B cell (primary cell): Measurements from ENCODE around the gene JSRP1. TPM values are rescaled to one million over a fixed set of nuclear protein-coding genes. Genes with fewer than 3 reads are reported as not detected.

Experiments
- ATAC-seq: fragments of 200-7000 bp; cut with Tn5 transposase; one replicate; pipeline ENCODE4 v1.10.0; 2021; ENCODE audit warnings: low read depth, mild to moderate bottlenecking, moderate number of reproducible peaks, moderate library complexity
- CTCF ChIA-PET: fragments of 350-600 bp; sonication (Branson Sonifier 250); formaldehyde crosslinking; loops from one replicate; lab custom pipeline; 2021; ENCODE audit warnings: antibody characterized with exemption, inconsistent platforms; lab: Charles Lee
- POLR2A ChIA-PET: fragments of 350-600 bp; sonication (Branson Sonifier 250); formaldehyde crosslinking; loops from one replicate; lab custom pipeline; 2021; ENCODE audit warnings: antibody characterized with exemption; lab: Charles Lee
- DNase-seq: peaks from one replicate; pipeline ENCODE4 v3.0.0; 2013
- H2AFZ ChIP-seq: 2 replicates; pipeline ENCODE4 v1.6.1; 2012; ENCODE audit warnings: mild to moderate bottlenecking, low read depth, low read length; ENCODE audit not compliant: insufficient read depth, poor library complexity, severe bottlenecking
- H3K27ac ChIP-seq, 2 donors: 1 replicate in 1 of 2; 2 replicates in 1 of 2; pipeline ENCODE4 v1.5.1; 2012 to 2013; ENCODE audit warnings: low read length in 2 of 2, mild to moderate bottlenecking in 2 of 2, moderate library complexity in 1 of 2
- H3K27me3 ChIP-seq, 4 experiments: fragments of 200-600 bp in 1 of 4; sonication (generic) in 1 of 4; replicated peaks in 1 of 4; 1 replicate in 2 of 4; 2 replicates in 2 of 4; pipeline versions ENCODE4 v1.6.1 to v1.7.0; 2013 to 2016; ENCODE audit warnings: low read length in 3 of 4, mild to moderate bottlenecking in 2 of 4, mixed read lengths in 1 of 4, moderate library complexity in 1 of 4; ENCODE audit not compliant: insufficient read depth in 4 of 4, control insufficient read depth in 3 of 4; ENCODE audit errors: control extremely low read depth in 1 of 4
- H3K36me3 ChIP-seq, 2 experiments: replicated peaks in 1 of 2; 1 replicate in 1 of 2; 2 replicates in 1 of 2; pipeline versions ENCODE4 v1.6.1 to v1.7.1; 2013; ENCODE audit warnings: low read length in 1 of 2; ENCODE audit not compliant: insufficient read depth in 2 of 2, control insufficient read depth in 1 of 2; ENCODE audit errors: control extremely low read depth in 1 of 2, extremely low read depth in 1 of 2
- H3K4me1 ChIP-seq, 2 donors: fragments of 200-600 bp in 1 of 2; sonication (generic) in 1 of 2; 1 replicate in 1 of 2; 2 replicates in 1 of 2; pipeline versions ENCODE4 v1.5.1 to v1.6.1; 2013 to 2017; ENCODE audit warnings: low read length in 2 of 2; ENCODE audit not compliant: control insufficient read depth in 2 of 2, insufficient read depth in 2 of 2
- H3K4me2 ChIP-seq: replicated peaks from 2 replicates; pipeline ENCODE3; 2012; ENCODE audit warnings: mild to moderate bottlenecking, low read depth, low read length; ENCODE audit not compliant: poor library complexity, severe bottlenecking
- H3K4me3 ChIP-seq, 5 experiments: fragments of 200-600 bp in 1 of 5; sonication (generic) in 1 of 5; 1 replicate in 3 of 5; 2 replicates in 2 of 5; pipeline versions ENCODE4 v1.5.1 to v1.7.0; 2011 to 2016; ENCODE audit warnings: low read length in 4 of 5, mild to moderate bottlenecking in 4 of 5, low read depth in 2 of 5, control low read depth in 1 of 5, moderate library complexity in 1 of 5; ENCODE audit not compliant: insufficient read depth in 1 of 5; ENCODE audit errors: control extremely low read depth in 1 of 5, extremely low read depth in 1 of 5
- H3K79me2 ChIP-seq: fragments of 200-600 bp; sonication (generic); one replicate; pipeline ENCODE4 v1.6.0; 2016; ENCODE audit warnings: low read length; ENCODE audit not compliant: control insufficient read depth, insufficient read depth
- H3K9ac ChIP-seq: fragments of 200-600 bp; sonication (generic); 2 replicates; pipeline ENCODE4 v1.6.1; 2017; ENCODE audit warnings: mild to moderate bottlenecking, low read length, moderate library complexity
- H3K9me3 ChIP-seq, 3 donors: one replicate each; pipeline versions ENCODE4 v1.6.1 to v1.7.1; 2013; ENCODE audit warnings: low read length in 2 of 3; ENCODE audit not compliant: control insufficient read depth in 2 of 3, insufficient read depth in 1 of 3; ENCODE audit errors: control extremely low read depth in 1 of 3
- H4K20me1 ChIP-seq: 2 replicates; pipeline ENCODE4 v1.6.0; 2012; ENCODE audit warnings: mild to moderate bottlenecking, low read length; ENCODE audit not compliant: insufficient read depth, control insufficient read depth, poor library complexity, severe bottlenecking
- H3K27ac Mint-ChIP-seq: one replicate; pipeline ENCODE4 v1.8.0; 2021; ENCODE audit warnings: mixed read lengths
- H3K27me3 Mint-ChIP-seq: one replicate; pipeline ENCODE4 v1.8.0; 2021; ENCODE audit warnings: mixed read lengths
- H3K4me1 Mint-ChIP-seq: one replicate; pipeline ENCODE4 v1.8.0; 2021; ENCODE audit warnings: mixed read lengths
- H3K4me3 Mint-ChIP-seq: one replicate; pipeline ENCODE4 v1.8.0; 2021; ENCODE audit warnings: mixed read lengths
- H3K9me3 Mint-ChIP-seq: one replicate; pipeline ENCODE4 v1.8.0; 2022; ENCODE audit warnings: mixed read lengths; ENCODE audit not compliant: insufficient read depth
- CTCF ChIP-seq: fragments of 200-600 bp; IDR thresholded peaks from one replicate; pipeline ENCODE4 v1.8.0; 2022; ENCODE audit warnings: antibody characterized with exemption, mild to moderate bottlenecking
- EZH2 ChIP-seq: IDR thresholded peaks from 2 replicates; pipeline ENCODE4 v1.6.1; 2012; ENCODE audit warnings: borderline replicate concordance, low read depth, mild to moderate bottlenecking, moderate library complexity, low read length; ENCODE audit not compliant: insufficient read depth, poor library complexity, severe bottlenecking
- WGBS: methylation state at CpG from one replicate; pipeline ENCODE4 v1.1.5; 2013; ENCODE audit warnings: missing lambda C conversion rate; ENCODE audit not compliant: insufficient coverage; 5-methylcytosine and 5-hydroxymethylcytosine counted together
- intact Hi-C: fragments of 100-400 bp; cut with micrococcal nuclease; formaldehyde crosslinking; loops from one replicate; pipeline ENCODE4 v1.10.0; 2022
- polyA plus RNA-seq: library from polyadenylated mRNA; depleted of rRNA; stranded (reverse); fragments of >200 nt; gene quantifications from 2 replicates; pipeline ENCODE4 v1.2.3, GENCODE V29; 2012
- total RNA-seq, 2 donors: library from RNA; stranded (reverse); fragments of 120-200 nt in 1 of 2; gene quantifications; 1 replicate in 1 of 2; 2 replicates in 1 of 2; pipeline versions ENCODE4 v1.2.3 to v1.2.4, GENCODE V29; 2013 to 2022

JSRP1 gene
- total and polyA plus RNA-seq, 2 donors (not counting 1 experiment from before 2014, with no cell fraction given), result 2.1 to 3.0 TPM

DNA sequence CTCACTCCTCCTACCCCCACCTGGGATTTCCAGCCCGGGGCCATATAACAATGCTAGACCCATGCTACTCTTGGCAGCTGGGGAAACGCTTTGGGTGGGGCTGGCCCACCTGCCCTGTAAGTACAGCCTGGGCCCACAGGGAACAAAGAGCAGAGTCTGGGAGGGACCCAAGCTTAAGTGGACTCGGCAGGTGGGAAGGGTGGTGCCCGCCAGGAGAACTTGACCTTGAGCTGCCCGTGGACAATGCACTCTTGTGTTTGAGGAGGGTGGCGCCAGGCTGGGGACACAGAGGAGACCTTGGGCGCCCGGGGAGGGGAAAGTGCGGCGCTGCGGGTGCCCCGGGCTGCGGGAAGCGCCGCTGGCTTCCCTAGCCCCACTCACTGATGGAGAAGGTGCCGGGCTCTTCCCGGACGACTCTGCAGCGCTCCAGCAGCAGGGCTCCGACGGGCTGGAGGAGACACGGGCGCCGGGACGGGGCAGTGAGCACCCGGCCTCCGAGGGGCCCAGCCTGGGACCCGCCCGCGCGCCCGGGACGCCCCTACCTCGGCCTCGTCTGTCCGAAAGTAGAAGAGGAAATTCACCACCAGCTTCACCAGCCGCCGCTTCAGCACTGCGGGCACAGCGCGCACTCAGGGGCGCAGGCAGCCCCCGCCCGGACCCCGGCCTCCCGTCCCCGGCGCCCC, 20.7 kb downstream of the JSRP1 start:
- Histone ChIP-seq H3K27me3 (no peaks in the 10 kb centered on the region), H3K4me1 (peaks cover 45 to 56% of the 10 kb centered on the region in 2 donors), H3K36me3 (peaks cover 0 to 42% of the 10 kb centered on the region in 2 experiments), H3K9ac (peak overlapping the region; percentile 89), H3K27ac (peak overlapping the region in 1 of 2 donors; percentile 97), H2AFZ (peak overlapping the region; percentile 88), H3K4me2 (peak overlapping the region; percentile 86), H3K9me3 (peaks cover 0 to 6% (median 0%) of the 10 kb centered on the region in 3 donors), H3K79me2 (peaks cover 86% of the 10 kb centered on the region), H4K20me1 (peaks cover 89% of the 10 kb centered on the region), H3K4me3 (peak overlapping the region; percentile 19 to 94 (median 70))
- Mint-ChIP-seq H3K9me3 (no peaks in the 10 kb centered on the region), H3K27ac (peak overlapping the region; percentile 98), H3K4me3 (peak overlapping the region; percentile 93), H3K27me3 (no peaks in the 10 kb centered on the region), H3K4me1 (peaks cover 57% of the 10 kb centered on the region)
- DNase-seq, result no peak
- intact Hi-C loops, result loop anchor here (1.0 to 2.0 kb wide), 13 partner anchors 11 to 239 kb away; partner anchors contain the start of genes AP3D1, LMNB2 and TIMM13
- peak; percentile 4 for ATAC-seq
- TF ChIP-seq EZH2 (no peak), CTCF (no peak)
- CTCF ChIA-PET, result interaction anchor here (0.6 to 2.3 kb wide), 18 partner anchors 17 to 211 kb away, joined by 3 to 12 read pairs (median 4); partner anchors contain the start of gene AP3D1
- WGBS, result under 1% methylated on average over 48 of the region's 48 CpGs
- POLR2A ChIA-PET, result interaction anchor here (0.6 to 2.5 kb wide), 12 partner anchors 8 to 84 kb away, joined by 3 to 10 read pairs (median 4); no protein-coding TSS in a partner anchor

GRCh38 chr19:2234996-2235380, 21.2 kb downstream of the JSRP1 start:
- CTCF ChIA-PET, result interaction anchor here (1.1 to 2.3 kb wide), 9 partner anchors 26 to 145 kb away, joined by 3 to 9 read pairs (median 6); partner anchors contain the start of gene AP3D1
- H3K9me3 ChIP-seq, result peaks cover 0 to 6% (median 0%) of the 10 kb centered on the region in 3 donors
- H3K4me2 ChIP-seq, result peak overlapping the region; percentile 86
- H3K4me3 ChIP-seq, result peak overlapping the region; percentile 19 to 94 (median 70)
- H2AFZ ChIP-seq, result peak overlapping the region; percentile 88
- Mint-ChIP-seq H3K27me3 (no peaks in the 10 kb centered on the region), H3K9me3 (no peaks in the 10 kb centered on the region), H3K4me1 (peaks cover 51% of the 10 kb centered on the region), H3K4me3 (peak overlapping the region; percentile 93), H3K27ac (peak overlapping the region; percentile 84)
- H3K27me3 ChIP-seq, result no peaks in the 10 kb centered on the region
- WGBS, result 90% methylated on average over 2 of the region's 6 CpGs
- ATAC-seq (no peak), DNase-seq (no peak)
- H4K20me1 ChIP-seq, result peaks cover 84% of the 10 kb centered on the region
- TF ChIP-seq CTCF, result no peak
- no peak for TF ChIP-seq EZH2
- H3K36me3 ChIP-seq, result peaks cover 0 to 42% of the 10 kb centered on the region in 2 experiments
- peaks cover 84% of the 10 kb centered on the region for H3K79me2 ChIP-seq
- POLR2A ChIA-PET, result interaction anchor here (0.9 to 2.5 kb wide), 6 partner anchors 23 to 84 kb away, joined by 3 to 10 read pairs (median 6); no protein-coding TSS in a partner anchor
- intact Hi-C loops, result no loop called here
- peak overlapping the region in 1 of 2 donors; percentile 97 for H3K27ac ChIP-seq
- peak overlapping the region; percentile 89 for H3K9ac ChIP-seq
- peaks cover 39 to 51% of the 10 kb centered on the region in 2 donors for H3K4me1 ChIP-seq
